ENCODE measurements around the gene PACSIN3. TPM values are rescaled to one million over a fixed set of nuclear protein-coding genes. Genes with fewer than 3 reads are reported as not detected.
"Not testable (repeated sequence)": the region's sequence is repeated elsewhere in the genome, so short reads cannot be mapped to it uniquely, and the experiment has no call there.

The PACSIN3 gene
- total RNA-seq, 4 donors from 2014 or later = 4.3 to 9.1 (median 7.5) TPM

DNA sequence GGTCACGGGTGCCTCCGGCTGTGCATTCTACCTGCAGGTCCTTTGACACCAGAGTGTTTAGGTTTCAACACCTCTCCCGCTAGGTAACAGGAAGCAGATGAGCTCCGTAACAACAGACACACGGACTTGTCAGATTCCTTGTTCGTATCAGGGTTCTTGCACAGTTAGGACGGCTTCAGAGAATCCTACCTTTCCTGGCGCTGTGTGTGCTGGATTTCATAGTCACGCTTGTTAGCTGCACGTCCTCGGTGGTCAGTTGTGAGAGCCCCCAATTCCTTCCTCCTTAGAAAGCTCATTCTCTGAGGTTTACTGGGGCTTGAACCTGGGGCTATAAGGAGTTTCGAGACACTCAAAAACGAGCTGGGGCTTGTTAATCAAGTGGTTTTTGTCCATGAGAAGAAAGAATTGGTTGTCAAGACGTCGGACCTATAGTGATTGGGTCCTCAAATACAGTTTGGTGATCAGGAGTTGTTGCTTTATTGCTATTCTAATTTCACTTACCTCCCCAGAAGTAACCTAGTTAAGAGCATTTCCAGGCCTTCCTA lies 29.2 kb upstream of the PACSIN3 start:
- Histone ChIP-seq H3K9me3 (no peaks in the 10 kb centered on the region), H3K4me1 (peaks cover 0 to 25% (median 7%) of the 10 kb centered on the region in 4 donors), H3K36me3 (peaks cover 0 to 11% (median 0%) of the 10 kb centered on the region in 3 donors), H3K4me3 (peak overlapping the region; percentile 50 to 73 (median 56)), H3K27ac (peak overlapping the region; percentile 81 to 90 (median 86)), H3K27me3 (no peaks in the 10 kb centered on the region)
- TF ChIP-seq POLR2A (IDR thresholded peaks at IDR 0.05) = peak in 1 of 2 donors; percentile 2
- TF ChIP-seq, protein P1, sequence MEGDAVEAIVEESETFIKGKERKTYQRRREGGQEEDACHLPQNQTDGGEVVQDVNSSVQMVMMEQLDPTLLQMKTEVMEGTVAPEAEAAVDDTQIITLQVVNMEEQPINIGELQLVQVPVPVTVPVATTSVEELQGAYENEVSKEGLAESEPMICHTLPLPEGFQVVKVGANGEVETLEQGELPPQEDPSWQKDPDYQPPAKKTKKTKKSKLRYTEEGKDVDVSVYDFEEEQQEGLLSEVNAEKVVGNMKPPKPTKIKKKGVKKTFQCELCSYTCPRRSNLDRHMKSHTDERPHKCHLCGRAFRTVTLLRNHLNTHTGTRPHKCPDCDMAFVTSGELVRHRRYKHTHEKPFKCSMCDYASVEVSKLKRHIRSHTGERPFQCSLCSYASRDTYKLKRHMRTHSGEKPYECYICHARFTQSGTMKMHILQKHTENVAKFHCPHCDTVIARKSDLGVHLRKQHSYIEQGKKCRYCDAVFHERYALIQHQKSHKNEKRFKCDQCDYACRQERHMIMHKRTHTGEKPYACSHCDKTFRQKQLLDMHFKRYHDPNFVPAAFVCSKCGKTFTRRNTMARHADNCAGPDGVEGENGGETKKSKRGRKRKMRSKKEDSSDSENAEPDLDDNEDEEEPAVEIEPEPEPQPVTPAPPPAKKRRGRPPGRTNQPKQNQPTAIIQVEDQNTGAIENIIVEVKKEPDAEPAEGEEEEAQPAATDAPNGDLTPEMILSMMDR (IDR thresholded peaks at IDR 0.05) = no peak
- DNase-seq = no peak

DNA sequence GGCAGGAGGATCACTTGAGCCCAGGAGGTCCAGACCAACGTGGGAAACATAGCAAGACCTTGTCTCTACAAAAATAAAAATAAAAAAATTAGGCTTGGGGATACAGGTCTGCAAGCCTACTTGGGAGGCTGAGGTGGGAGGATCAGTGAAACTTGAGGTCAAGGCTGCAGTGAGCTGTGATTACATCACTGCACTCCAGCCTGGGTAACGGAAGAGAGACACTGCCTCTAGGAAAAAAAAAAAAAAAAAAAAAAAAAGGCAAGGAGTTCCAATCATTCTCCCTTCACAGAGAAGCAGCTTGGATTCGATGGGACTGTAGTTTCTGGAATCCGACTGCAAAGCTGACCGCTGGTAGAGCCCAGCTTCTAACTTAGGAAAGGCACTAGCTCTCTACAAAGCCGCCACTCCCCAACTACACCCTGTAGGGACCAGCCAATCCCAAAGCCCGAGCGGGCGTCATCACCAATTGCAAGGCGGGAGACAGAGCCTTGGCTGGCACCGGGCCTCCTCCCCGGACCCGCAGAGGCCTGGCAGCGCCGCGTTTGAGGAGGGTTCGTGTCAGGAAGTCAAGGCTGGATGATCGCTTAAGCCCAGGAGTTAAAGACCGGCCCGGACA lies 27.8 kb upstream of the PACSIN3 start:
- TF ChIP-seq POLR2A (IDR thresholded peaks at IDR 0.05) = peak; percentile 70 to 75
- TF ChIP-seq, protein P1 (IDR thresholded peaks at IDR 0.05) = no peak
- peak; percentile 89 to 96 (median 92) for DNase-seq
- Histone ChIP-seq H3K27me3 (no peaks in the 10 kb centered on the region), H3K4me3 (peak overlapping the region; percentile 50 to 73 (median 56)), H3K4me1 (peaks cover 0 to 24% (median 7%) of the 10 kb centered on the region in 4 donors), H3K36me3 (peaks cover 0 to 3% (median 0%) of the 10 kb centered on the region in 3 donors), H3K27ac (peak overlapping the region; percentile 81 to 90 (median 86)), H3K9me3 (no peaks in the 10 kb centered on the region)

DNA sequence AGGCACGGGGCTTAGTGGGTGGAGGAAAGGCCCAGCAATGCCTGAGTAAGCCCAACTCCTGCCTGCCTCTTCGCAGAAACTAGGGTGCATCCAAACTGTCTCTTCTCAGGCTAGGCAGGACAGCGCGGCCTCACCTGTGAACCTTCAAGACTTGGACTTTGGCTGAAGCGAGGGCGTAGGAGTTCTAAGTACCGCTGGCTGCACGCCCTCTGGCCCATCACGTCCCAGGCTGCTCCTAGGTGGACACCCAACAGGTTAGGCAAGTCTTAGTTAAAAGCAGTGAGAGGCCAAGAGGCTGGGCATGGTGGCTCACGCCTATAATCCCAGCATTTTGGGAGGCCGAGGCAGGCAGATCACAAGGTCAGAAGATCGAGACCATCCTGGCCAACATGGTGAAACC lies 26.7 kb upstream of the PACSIN3 start:
- Histone ChIP-seq H3K4me1 (peaks cover 0 to 24% (median 7%) of the 10 kb centered on the region in 4 donors), H3K9me3 (no peaks in the 10 kb centered on the region), H3K4me3 (no peak overlapping the region), H3K36me3 (no peaks in the 10 kb centered on the region), H3K27ac (peak overlapping the region in 1 of 4 donors; percentile 32), H3K27me3 (no peaks in the 10 kb centered on the region)
- TF ChIP-seq, protein P1 (IDR thresholded peaks at IDR 0.05) = no peak
- DNase-seq = peak in 2 of 3 donors; percentile 66 to 70

DNA sequence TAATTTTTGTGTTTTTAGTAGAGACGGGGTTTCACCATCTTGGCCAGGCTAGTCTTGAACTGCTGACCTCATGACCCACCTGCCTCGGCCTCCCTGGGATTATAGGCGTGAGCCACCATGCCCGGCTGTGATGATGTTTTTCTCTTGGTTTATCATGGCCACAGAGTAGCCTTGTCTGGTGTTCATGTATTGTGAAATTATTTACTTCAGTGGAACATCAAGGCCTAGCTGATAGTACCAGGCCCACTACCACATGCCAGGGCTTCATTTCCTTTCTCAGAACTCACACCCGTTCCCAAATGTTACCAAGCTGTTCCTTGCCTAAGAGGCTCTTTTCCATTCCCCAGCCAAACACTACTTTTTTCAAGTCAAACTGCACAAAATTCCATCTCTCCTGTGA lies 22.4 kb upstream of the PACSIN3 start:
- Histone ChIP-seq H3K4me1 (no peaks in the 10 kb centered on the region), H3K9me3 (no peaks in the 10 kb centered on the region), H3K27me3 (no peaks in the 10 kb centered on the region), H3K36me3 (no peaks in the 10 kb centered on the region), H3K4me3 (no peak overlapping the region), H3K27ac (no peak overlapping the region)
- no peak for DNase-seq
- TF ChIP-seq, protein P1 (IDR thresholded peaks at IDR 0.05) = no peak
- no peak for TF ChIP-seq POLR2A (IDR thresholded peaks at IDR 0.05)

DNA sequence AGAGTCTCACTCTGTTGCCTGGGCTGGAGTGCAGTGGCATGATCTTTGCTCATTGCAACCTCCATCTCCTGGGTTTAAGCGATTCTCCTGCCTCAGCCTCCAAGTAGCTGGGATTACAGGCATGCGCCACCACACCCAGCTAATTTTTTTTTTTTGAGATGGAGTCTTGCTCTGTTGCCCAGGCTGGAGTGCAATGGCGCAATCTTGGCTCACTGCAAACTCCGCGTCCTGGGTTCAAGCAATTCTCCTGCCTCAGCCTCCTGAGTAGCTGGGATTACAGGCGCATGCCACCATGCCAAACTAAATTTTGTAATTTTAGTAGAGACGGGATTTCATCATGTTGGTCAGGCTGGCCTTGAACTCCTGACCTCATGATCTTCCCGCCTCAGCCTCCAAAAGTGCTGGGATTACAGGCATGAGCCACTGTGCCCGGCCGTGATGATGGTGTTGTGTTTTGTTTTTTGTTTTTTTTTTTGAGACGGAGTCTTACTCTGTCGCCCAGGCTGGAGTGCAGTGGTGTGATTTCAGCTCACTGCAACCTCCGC lies 21.8 kb upstream of the PACSIN3 start:
- H3K4me1 ChIP-seq, H3K27me3 ChIP-seq, H3K36me3 ChIP-seq, H3K27ac ChIP-seq, H3K4me3 ChIP-seq, DNase-seq, H3K9me3 ChIP-seq: not testable (repeated sequence)

DNA sequence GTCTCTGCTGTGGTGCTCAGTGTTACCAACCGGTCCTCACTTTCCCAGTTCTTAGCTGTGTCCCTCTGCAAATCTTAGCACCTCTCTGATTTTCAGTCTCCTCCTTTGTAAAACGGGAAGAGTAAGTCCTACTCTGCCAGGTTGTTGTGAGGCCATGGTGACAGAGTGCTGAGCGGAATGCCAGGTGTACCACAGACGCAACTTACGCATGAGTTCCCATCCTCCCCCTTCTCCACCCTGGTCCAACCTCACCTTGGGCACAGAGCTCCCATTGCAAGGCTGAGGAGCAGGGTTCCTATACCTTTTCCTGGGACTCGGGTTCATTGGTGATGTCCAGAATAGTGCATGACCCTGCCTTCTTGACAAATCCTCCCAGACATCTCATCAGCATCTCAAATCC lies 21.2 kb upstream of the PACSIN3 start:
- Histone ChIP-seq H3K27me3 (no peaks in the 10 kb centered on the region), H3K27ac (no peak overlapping the region), H3K9me3 (no peaks in the 10 kb centered on the region), H3K4me1 (no peaks in the 10 kb centered on the region), H3K4me3 (no peak overlapping the region), H3K36me3 (no peaks in the 10 kb centered on the region)
- no peak for DNase-seq
- TF ChIP-seq, protein P1 (IDR thresholded peaks at IDR 0.05) = no peak
- TF ChIP-seq POLR2A (IDR thresholded peaks at IDR 0.05) = no peak

DNA sequence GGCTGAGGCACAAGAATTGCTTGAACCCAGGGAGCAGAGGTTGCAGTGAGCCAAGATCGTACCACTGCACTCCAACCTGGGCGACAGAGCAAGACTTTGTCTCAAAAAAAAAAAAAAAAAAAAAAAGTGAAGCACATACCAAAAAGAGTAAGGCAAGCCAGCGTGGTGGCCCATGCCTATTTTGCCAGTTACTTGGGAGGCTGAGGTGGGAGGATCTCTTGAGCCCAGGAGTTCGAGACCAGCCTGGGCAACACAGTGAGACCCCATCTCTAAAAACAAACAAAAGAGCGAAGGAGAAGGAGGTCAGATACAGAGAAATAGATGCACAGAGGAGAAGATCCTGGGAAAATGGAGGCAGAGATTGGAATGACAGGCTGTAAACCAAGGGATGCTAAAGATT lies 20.3 kb upstream of the PACSIN3 start:
- not testable (repeated sequence) for H3K27me3 ChIP-seq, DNase-seq, H3K4me1 ChIP-seq, H3K27ac ChIP-seq, H3K36me3 ChIP-seq, H3K4me3 ChIP-seq, H3K9me3 ChIP-seq
